Measurements from ENCODE around the gene ELL.

- TF ChIP-seq POLR2AphosphoS5 (IDR thresholded peaks at IDR 0.05; ENCODE audit: borderline replicate concordance, low read depth, low read length) (no peak), EZH2 (IDR thresholded peaks at IDR 0.05) (no peak), FOXP2 (optimal IDR thresholded peaks at IDR 0.05; ENCODE audit: control extremely low read depth, extremely low read length, insufficient read depth) (no peak)
These were observed 25.5 kb downstream of the ELL start for GRCh38 chr19:18496167-18496979.

Measured in SK-N-MC (cell line).